Osteocyte (in vitro differentiated cells): ENCODE measurements around the gene IMPG2. TPM values are rescaled to one million over a fixed set of nuclear protein-coding genes. Genes with fewer than 3 reads are reported as not detected.

Experiments used
- DNase-seq: peaks from one replicate; pipeline ENCODE4 v3.0.0; 2021; ENCODE audit warnings: mixed read lengths; ENCODE audit not compliant: unreplicated experiment; ENCODE audit errors: extremely low spot score
- H3K27ac Mint-ChIP-seq: one replicate; pipeline ENCODE4 v1.8.0; 2021; ENCODE audit warnings: mild to moderate bottlenecking, mixed read lengths; ENCODE audit not compliant: unreplicated experiment
- H3K27me3 Mint-ChIP-seq: one replicate; pipeline ENCODE4 v1.8.0; 2021; ENCODE audit warnings: mixed read lengths; ENCODE audit not compliant: unreplicated experiment
- H3K36me3 Mint-ChIP-seq: one replicate; pipeline ENCODE4 v1.8.0; 2021; ENCODE audit warnings: mixed read lengths; ENCODE audit not compliant: unreplicated experiment
- H3K4me1 Mint-ChIP-seq: one replicate; pipeline ENCODE4 v1.8.0; 2021; ENCODE audit warnings: mixed read lengths; ENCODE audit not compliant: unreplicated experiment
- H3K4me3 Mint-ChIP-seq: one replicate; pipeline ENCODE4 v1.8.0; 2021; ENCODE audit warnings: mild to moderate bottlenecking, moderate library complexity, mixed read lengths; ENCODE audit not compliant: unreplicated experiment
- H3K9me3 Mint-ChIP-seq: one replicate; pipeline ENCODE4 v1.8.0; 2021; ENCODE audit warnings: mixed read lengths; ENCODE audit not compliant: unreplicated experiment
- CTCF ChIP-seq: fragments of 200-600 bp; sonication (generic); IDR thresholded peaks from 2 replicates; pipeline ENCODE4 v1.5.0; 2021; ENCODE audit warnings: antibody characterized with exemption, mild to moderate bottlenecking, moderate library complexity
- long read RNA-seq: library from polyadenylated mRNA; unstranded; transcript quantifications from one replicate; pipeline ENCODE4 v2.0.0, GENCODE V29; 2021
- total RNA-seq: library from RNA; stranded (reverse); gene quantifications from 2 replicates; pipeline ENCODE4 v1.2.1, GENCODE V29; 2021

Gene IMPG2
- 0.60 and 0.73 TPM in 2 replicates for total RNA-seq
- long read RNA-seq, result 0 reads

- H3K9me3 Mint-ChIP-seq, result no peaks in the 10 kb centered on the region
- no peak within 1 kb of the TSS for H3K27ac Mint-ChIP-seq
- H3K4me1 Mint-ChIP-seq, result no peaks in the 10 kb centered on the region
- no peaks in the 10 kb centered on the region for H3K27me3 Mint-ChIP-seq
- DNase-seq, result no peak
- H3K4me3 Mint-ChIP-seq, result no peak within 1 kb of the TSS
- no peak for TF ChIP-seq CTCF
- peaks cover 4% of the 10 kb centered on the region for H3K36me3 Mint-ChIP-seq
These were observed at the start of gene IMPG2 for GRCh38 chr3:101320475-101320874. Gene IMPG2 (minus strand): TSS chr3:101320575. CDS start chr3:101320372, 203 bp downstream.

- H3K9me3 Mint-ChIP-seq, result peaks cover 7% of the 10 kb centered on the region
- DNase-seq, result no peak
- H3K4me1 Mint-ChIP-seq, result no peaks in the 10 kb centered on the region
- H3K27me3 Mint-ChIP-seq, result no peaks in the 10 kb centered on the region
- no peak overlapping the region for H3K4me3 Mint-ChIP-seq
- no peak overlapping the region for H3K27ac Mint-ChIP-seq
- H3K36me3 Mint-ChIP-seq, result peaks cover 41% of the 10 kb centered on the region
- TF ChIP-seq CTCF, result no peak
These were observed 42.0 kb upstream of the IMPG2 start for GRCh38 chr3:101362406-101362805.

GRCh38 chr3:101351829-101352228 is 31.5 kb upstream of the IMPG2 start:
- Mint-ChIP-seq H3K4me3 (no peak overlapping the region), H3K27me3 (no peaks in the 10 kb centered on the region), H3K27ac (no peak overlapping the region), H3K9me3 (peaks cover 5% of the 10 kb centered on the region), H3K36me3 (peaks cover 28% of the 10 kb centered on the region), H3K4me1 (no peaks in the 10 kb centered on the region)
- TF ChIP-seq CTCF, result no peak
- DNase-seq, result no peak

GRCh38 chr3:101340591-101340990 is 20.2 kb upstream of the IMPG2 start:
- Mint-ChIP-seq H3K27me3 (no peaks in the 10 kb centered on the region), H3K36me3 (peaks cover 39% of the 10 kb centered on the region), H3K4me1 (no peaks in the 10 kb centered on the region), H3K9me3 (no peaks in the 10 kb centered on the region), H3K4me3 (no peak overlapping the region), H3K27ac (no peak overlapping the region)
- DNase-seq, result no peak
- TF ChIP-seq CTCF, result no peak

GRCh38 chr3:101333883-101334282 is 13.5 kb upstream of the IMPG2 start:
- Mint-ChIP-seq H3K4me3 (no peak overlapping the region), H3K9me3 (no peaks in the 10 kb centered on the region), H3K4me1 (no peaks in the 10 kb centered on the region), H3K36me3 (peaks cover 38% of the 10 kb centered on the region), H3K27ac (no peak overlapping the region), H3K27me3 (no peaks in the 10 kb centered on the region)
- DNase-seq, result no peak
- no peak for TF ChIP-seq CTCF
